Testis (tissue), 3 donors: ENCODE data around the gene TOE1. TPM values are rescaled to one million over a fixed set of nuclear protein-coding genes. Genes with fewer than 3 reads are reported as not detected.

Experiments
- DNase-seq: peaks from one replicate; pipeline ENCODE4 v3.0.0-alpha.2; 2019
- H3K27ac ChIP-seq, 2 donors: fragments of 200-600 bp; sonication (generic); one replicate each; pipeline ENCODE4 v1.5.1; 2019
- H3K27me3 ChIP-seq: fragments of 200-600 bp; sonication (generic); one replicate; pipeline ENCODE4 v1.5.1; 2019
- H3K36me3 ChIP-seq: fragments of 200-600 bp; sonication (generic); one replicate; pipeline ENCODE4 v1.5.1; 2017; ENCODE audit warnings: low read depth; ENCODE audit errors: missing control alignments
- H3K4me1 ChIP-seq: fragments of 200-600 bp; sonication (generic); one replicate; pipeline ENCODE4 v1.5.1; 2019
- H3K4me3 ChIP-seq, 2 donors: fragments of 200-600 bp; sonication (generic); one replicate each; pipeline ENCODE4 v1.5.1; 2017 to 2019
- H3K9me3 ChIP-seq: fragments of 200-600 bp; sonication (generic); one replicate; pipeline ENCODE4 v1.5.1; 2017
- POLR2A ChIP-seq: fragments of 450-650 bp; IDR thresholded peaks from one replicate; pipeline ENCODE4 v1.6.1; 2017; ENCODE audit warnings: antibody characterized with exemption, mild to moderate bottlenecking, moderate library complexity
- WGBS, 2 donors: methylation state at CpG; one replicate each; pipeline ENCODE4 v1.1.5; 2018; 5-methylcytosine and 5-hydroxymethylcytosine counted together
- intact Hi-C: fragments of 100-400 bp; cut with DNase I; formaldehyde crosslinking; loops from one replicate; pipeline ENCODE4 v1.15.1; 2023; ENCODE audit warnings: low total_unique reads
- polyA plus RNA-seq: library from polyadenylated mRNA; stranded (reverse); fragments of 350-450 nt; fragmentation: Illumina TruSeq; extraction: RNeasy Lipid Tissue Mini Kit (QIAGEN cat#74804); gene quantifications from one replicate; pipeline ENCODE4 v1.2.3, GENCODE V29; 2014; ENCODE audit warnings: low read depth, low replicate concordance; ENCODE audit not compliant: insufficient read depth
- total RNA-seq, 2 donors: library from RNA; depleted of rRNA; stranded (reverse); fragments of >200 nt; gene quantifications; one replicate each; pipeline ENCODE4 v1.2.3, GENCODE V29; 2016
- TF ChIP-seq, protein P1 (sequence below), 3 experiments: fragments of 450-650 bp in 2 of 3; fragments of 200-600 bp in 1 of 3; sonication (generic) in 1 of 3; IDR thresholded peaks; one replicate each; pipeline ENCODE4 v1.5.1; 2016 to 2019; ENCODE audit warnings: antibody characterized with exemption in 3 of 3, mild to moderate bottlenecking in 2 of 3, moderate library complexity in 1 of 3

Gene TOE1
- total and polyA plus RNA-seq, 3 donors from 2014 or later: 16.3 to 48.3 (median 25.1) TPM

DNA sequence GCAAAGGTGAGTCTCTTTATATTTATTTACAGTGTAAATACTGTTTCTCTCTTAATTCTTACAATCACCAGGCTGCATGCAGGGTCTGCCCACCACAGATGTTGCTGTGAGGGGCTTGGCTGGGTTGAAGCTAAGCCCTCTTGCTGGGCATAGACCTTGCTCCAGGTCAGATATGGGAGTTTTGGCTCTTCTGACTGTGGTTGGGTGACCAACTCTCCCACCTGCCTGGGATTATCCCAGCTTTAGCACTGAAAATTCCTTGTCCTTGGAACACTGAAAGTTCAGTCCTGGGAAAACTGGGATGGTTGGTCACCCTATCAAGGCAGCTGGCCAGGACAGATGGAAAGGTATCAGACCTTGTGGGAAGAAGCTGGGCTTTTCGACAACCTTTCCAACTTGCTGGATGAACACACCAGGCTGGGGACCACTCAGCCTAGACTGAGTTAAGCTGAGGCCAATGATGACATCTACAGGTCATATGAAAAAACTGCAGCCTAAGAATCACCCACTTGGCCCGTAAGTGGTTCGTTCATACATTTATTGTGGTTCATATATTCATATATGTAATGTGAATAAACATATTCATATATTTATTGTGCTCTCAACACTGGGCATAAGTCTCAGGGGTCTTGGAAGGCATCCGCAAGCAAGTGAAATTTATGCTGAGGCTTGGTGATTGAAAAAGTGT, 39.8 kb upstream of the TOE1 start:
- Histone ChIP-seq H3K4me1 (peaks cover 13% of the 10 kb centered on the region), H3K9me3 (no peaks in the 10 kb centered on the region), H3K36me3 (no peaks in the 10 kb centered on the region), H3K27me3 (no peaks in the 10 kb centered on the region), H3K4me3 (no peak overlapping the region), H3K27ac (no peak overlapping the region)
- TF ChIP-seq POLR2A: no peak
- TF ChIP-seq, protein P1, sequence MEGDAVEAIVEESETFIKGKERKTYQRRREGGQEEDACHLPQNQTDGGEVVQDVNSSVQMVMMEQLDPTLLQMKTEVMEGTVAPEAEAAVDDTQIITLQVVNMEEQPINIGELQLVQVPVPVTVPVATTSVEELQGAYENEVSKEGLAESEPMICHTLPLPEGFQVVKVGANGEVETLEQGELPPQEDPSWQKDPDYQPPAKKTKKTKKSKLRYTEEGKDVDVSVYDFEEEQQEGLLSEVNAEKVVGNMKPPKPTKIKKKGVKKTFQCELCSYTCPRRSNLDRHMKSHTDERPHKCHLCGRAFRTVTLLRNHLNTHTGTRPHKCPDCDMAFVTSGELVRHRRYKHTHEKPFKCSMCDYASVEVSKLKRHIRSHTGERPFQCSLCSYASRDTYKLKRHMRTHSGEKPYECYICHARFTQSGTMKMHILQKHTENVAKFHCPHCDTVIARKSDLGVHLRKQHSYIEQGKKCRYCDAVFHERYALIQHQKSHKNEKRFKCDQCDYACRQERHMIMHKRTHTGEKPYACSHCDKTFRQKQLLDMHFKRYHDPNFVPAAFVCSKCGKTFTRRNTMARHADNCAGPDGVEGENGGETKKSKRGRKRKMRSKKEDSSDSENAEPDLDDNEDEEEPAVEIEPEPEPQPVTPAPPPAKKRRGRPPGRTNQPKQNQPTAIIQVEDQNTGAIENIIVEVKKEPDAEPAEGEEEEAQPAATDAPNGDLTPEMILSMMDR (IDR thresholded peaks at IDR 0.05): peak; percentile 67 to 80 (median 74)
- WGBS, 2 donors: 25 to 27% methylated on average over 4 of the region's 4 CpGs
- peak; percentile 70 for DNase-seq
- intact Hi-C loops: loop anchor here (5.0 kb wide), 1 partner anchor 288 kb away; the partner anchor contains the start of genes HECTD3 and UROD

DNA sequence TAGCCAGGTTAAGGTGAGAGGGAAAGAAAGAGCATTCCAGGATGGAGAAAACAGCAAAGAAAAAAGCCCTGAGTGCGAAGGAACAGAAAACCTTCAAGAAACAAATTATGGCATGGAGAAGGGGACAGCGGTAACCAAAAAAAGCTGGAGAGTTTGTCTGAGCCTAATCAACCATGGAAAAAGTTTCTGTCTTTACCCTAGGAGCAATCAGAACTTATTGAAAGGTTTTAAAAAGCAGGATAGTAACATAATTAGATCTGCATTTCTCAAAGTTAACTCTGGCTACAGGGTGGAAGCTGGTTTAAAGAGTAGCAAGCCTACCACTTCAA, 39.3 kb upstream of the TOE1 start:
- no peaks in the 10 kb centered on the region for H3K27me3 ChIP-seq
- H3K27ac ChIP-seq: no peak overlapping the region
- no peaks in the 10 kb centered on the region for H3K36me3 ChIP-seq
- no peak overlapping the region for H3K4me3 ChIP-seq
- TF ChIP-seq, protein P1 (IDR thresholded peaks at IDR 0.05): no peak
- no peak for TF ChIP-seq POLR2A
- H3K9me3 ChIP-seq: no peaks in the 10 kb centered on the region
- 60 to 74% methylated on average over 2 of the region's 2 CpGs for WGBS, 2 donors
- H3K4me1 ChIP-seq: peaks cover 13% of the 10 kb centered on the region
- no peak for DNase-seq
- intact Hi-C loops: loop anchor here (5.0 kb wide), 1 partner anchor 288 kb away; the partner anchor contains the start of genes HECTD3 and UROD

DNA sequence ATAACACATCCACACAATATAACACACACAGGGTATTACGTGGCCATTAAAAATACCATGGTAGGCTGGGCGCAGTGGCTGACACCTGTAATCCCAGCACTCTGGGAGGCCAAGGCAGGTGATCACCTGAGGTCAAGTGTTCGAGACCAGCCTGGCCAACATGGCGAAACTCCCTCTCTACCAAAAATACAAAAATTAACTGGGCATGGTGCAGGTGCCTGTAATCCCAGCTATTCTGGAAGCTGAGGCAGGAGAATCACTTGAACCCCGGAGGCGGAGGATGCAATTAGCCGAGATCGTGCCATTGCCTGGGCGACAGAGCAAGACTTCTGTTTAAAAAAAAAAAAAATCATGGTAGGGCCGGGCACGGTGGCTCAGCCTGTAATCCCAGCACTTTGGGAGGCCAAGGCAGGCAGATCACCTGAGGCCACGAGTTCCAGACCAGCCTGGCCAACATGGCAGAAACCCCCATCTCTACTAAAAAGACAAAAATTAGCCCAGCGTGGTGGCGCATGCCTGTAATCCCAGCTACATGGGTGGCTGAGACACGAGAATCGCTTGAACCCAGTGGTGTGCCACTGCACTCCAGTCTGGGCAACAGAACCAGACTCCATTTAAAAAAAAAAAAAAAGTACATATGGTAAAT, 37.3 kb upstream of the TOE1 start:
- TF ChIP-seq POLR2A: no peak
- TF ChIP-seq, protein P1 (IDR thresholded peaks at IDR 0.05): no peak
- peak overlapping the region; percentile 81 to 89 for H3K27ac ChIP-seq
- 67 to 73% methylated on average over 16 of the region's 16 CpGs for WGBS, 2 donors
- intact Hi-C loops: loop anchor here (5.0 kb wide), 1 partner anchor 290 kb away; the partner anchor contains the start of genes HECTD3 and UROD
- peaks cover 13% of the 10 kb centered on the region for H3K4me1 ChIP-seq
- H3K4me3 ChIP-seq: peak overlapping the region; percentile 75 to 89
- no peaks in the 10 kb centered on the region for H3K27me3 ChIP-seq
- DNase-seq: no peak
- H3K36me3 ChIP-seq: no peaks in the 10 kb centered on the region
- H3K9me3 ChIP-seq: no peaks in the 10 kb centered on the region

DNA sequence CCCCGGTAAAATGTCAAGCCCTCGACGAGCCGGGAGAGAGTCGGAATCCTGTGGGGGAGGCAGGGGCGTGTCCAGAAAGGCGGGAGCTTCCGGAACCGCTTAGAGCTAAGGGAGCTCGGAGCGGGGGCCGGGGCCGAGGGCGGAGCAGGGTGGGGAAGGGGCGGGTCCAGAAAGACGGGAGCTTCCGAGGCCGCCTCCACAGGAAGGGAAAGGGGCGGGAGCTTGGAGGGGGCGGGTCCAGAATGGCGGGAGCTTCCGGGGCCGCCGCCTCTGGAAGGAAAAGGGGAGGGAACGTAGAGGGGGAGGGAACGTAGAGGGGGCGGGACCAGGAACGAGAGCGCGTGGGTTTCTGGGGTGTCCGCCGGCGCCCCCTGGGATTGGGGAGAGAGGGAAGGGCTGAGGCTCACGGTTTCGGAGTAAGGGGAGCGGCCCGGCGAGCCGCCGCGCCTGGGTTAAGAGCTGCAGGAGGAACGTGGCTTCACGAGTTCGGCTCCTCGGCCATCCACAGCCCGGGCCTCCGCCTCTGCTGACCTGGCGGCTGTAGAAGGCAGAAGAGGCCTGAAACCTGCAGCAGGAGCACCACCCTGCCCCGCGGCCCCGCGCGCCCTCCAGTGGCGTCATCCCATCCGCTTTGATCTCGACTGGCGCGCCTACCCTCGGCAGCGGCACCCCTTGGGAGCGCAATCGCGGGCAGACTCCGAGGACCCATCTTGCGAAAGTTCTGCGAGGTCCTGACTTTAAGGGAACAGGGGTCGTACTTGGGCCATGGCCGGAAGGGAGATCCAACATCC, 36.3 kb upstream of the TOE1 start:
- intact Hi-C loops: loop anchor here (5.0 kb wide), 1 partner anchor 291 kb away; the partner anchor contains the start of genes HECTD3 and UROD

More for the DNA sequence above, 36.3 kb upstream of the TOE1 start:
- DNase-seq: peak; percentile 99
- Histone ChIP-seq H3K4me1 (peaks cover 13% of the 10 kb centered on the region), H3K36me3 (no peaks in the 10 kb centered on the region), H3K27ac (peak overlapping the region; percentile 81 to 92), H3K27me3 (no peaks in the 10 kb centered on the region), H3K4me3 (peak overlapping the region; percentile 75 to 89), H3K9me3 (no peaks in the 10 kb centered on the region)
- 1% methylated on average over 40 to 68 of the region's 68 CpGs for WGBS, 2 donors
- no peak for TF ChIP-seq POLR2A
- TF ChIP-seq, protein P1 (IDR thresholded peaks at IDR 0.05): peak; percentile 57 to 84 (median 72)
